NCI-H1694 treated with DMSO at 0.1 percent for 48 hours (cell line): ENCODE data around the gene C1QBP.
"Not testable (repeated sequence)": the region's sequence is repeated elsewhere in the genome, so short reads cannot be mapped to it uniquely, and the experiment has no call there.

Source experiments
- DNase-seq: peaks from one replicate; lab custom pipeline; 2025; lab: John Stamatoyannopoulos, UW

Gene C1QBP, protein sequence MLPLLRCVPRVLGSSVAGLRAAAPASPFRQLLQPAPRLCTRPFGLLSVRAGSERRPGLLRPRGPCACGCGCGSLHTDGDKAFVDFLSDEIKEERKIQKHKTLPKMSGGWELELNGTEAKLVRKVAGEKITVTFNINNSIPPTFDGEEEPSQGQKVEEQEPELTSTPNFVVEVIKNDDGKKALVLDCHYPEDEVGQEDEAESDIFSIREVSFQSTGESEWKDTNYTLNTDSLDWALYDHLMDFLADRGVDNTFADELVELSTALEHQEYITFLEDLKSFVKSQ

DNA sequence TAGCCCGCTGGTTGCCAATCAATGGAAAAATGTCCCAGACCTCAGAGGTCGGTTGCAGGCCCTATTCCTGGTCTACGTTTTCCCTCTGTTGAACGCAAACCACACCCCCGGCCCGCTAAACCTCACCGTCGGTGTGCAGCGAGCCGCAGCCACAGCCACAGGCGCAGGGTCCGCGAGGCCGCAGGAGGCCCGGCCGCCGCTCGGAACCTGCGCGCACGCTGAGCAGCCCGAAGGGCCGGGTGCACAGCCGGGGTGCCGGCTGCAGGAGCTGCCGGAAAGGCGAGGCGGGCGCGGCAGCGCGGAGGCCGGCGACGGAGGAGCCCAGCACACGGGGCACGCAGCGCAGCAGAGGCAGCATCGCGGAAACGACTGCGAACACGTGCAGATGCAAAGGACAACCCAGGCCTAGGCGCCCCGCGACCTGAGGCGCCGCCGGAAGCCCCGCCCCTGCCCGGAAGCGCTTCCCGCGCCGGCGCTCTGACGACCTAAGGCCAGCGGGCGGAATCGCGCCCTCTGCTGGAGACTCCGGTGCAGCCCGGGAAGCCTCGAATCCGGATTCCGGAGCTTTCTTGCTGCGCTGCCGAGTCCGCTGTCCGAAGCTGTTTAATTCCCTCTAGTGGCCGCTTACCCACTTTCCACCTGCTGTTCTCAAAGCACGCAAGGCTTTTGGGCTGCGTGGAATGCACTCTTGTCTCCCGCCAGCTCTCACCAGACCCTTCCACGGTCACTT, at the start of gene C1QBP:
TSS of gene C1QBP (minus strand) at position 440 of the 730 bp plus-strand sequence. CDS start at position 358, 82 bp downstream.
- DNase-seq = peak; percentile 73

GRCh38 chr17:5488752-5489151, 49.8 kb upstream of the C1QBP start:
- DNase-seq = no peak

- DNase-seq = peak; percentile 98
Measured at GRCh38 chr17:5486206-5487124, 47.5 kb upstream of the C1QBP start, which contains the start of gene MIS12. Gene MIS12 (plus strand): TSS chr17:5486566. CDS start chr17:5488863, 2,297 bp downstream.

GRCh38 chr17:5485270-5486205, 46.6 kb upstream of the C1QBP start, which contains the start of gene DERL2:
Gene DERL2 (minus strand): TSS chr17:5486178. CDS start chr17:5486161, 17 bp downstream.
- no peak for DNase-seq

DNA sequence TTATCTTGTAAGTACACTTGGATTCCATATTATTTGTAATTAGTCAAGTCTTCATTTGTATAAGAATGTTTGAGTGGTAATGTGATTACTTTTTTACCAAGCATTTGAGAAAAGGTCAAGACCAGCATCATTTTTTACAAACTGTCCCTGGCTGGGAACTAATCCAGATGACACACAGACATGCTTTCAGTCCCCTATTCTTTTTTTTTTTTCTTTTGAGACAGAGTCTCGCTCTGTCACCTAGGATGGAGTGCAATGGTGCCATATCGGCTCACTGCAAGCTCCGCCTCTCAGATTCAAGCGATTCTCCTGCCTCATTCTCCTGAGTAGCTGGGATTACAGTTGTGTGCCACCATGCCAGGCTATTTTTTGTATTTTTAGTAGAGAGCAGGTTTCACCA, 42.5 kb upstream of the C1QBP start:
- no peak for DNase-seq

DNA sequence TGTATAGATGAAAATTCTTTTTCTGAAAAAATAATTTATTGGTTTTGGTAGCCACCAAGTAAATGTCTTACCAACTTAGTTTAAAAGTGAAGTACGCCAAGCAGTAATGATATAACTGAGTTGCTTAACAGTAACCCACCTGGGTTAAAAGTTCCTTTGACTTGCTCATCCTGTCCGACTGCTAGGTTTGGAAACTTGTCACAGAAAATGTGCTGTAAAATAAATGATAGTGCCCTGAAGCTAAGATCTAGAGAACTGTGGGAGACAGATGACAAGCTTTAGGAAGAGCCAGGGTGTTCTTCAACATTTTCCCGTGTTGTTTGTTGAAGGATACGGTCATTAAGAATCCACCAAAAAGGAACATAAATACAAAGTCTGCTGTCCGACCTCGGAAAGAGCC, 42.0 kb upstream of the C1QBP start:
- no peak for DNase-seq

DNA sequence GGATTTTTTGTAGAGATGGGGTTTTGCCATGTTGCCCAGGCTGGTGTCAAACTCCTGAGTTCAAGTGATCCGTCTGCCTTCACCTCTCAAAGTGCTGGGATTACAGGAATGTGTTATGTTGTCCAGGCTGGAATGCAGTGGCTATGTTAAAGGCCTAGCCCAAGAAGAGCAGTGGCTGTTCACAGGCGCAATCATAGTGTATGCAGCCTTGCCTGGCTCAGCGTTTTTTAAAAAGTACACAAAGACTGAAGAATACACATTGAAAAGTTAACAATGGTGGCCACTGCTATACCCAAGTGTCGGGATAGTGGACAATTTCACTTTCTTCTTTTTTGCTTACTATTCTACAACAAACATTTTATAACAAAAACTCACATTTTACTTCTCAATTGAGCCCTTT, 40.0 kb upstream of the C1QBP start:
- DNase-seq = no peak

GRCh38 chr17:5473906-5474305, 35.0 kb upstream of the C1QBP start:
- no peak for DNase-seq

- DNase-seq = no peak
Measured at GRCh38 chr17:5472511-5472910, 33.6 kb upstream of the C1QBP start.

DNA sequence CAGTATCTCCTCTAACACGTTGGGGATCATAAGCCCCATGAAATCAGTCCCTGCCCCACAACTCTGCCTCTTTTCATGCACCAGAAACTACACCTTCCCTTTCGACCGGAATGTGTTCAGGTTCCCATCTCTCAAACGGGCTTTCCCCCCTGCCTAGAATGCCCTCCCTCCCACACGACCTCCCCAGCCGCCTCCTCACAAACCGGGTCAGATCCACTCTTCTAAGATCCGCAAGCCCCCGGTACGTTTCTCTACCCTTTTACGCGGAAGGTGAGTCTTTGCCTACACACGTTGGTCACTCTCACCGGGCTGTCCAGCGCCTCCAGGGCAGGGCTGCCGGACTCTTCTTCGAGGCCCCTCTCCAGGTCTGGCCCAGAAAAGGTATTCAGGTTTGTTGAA, 29.1 kb upstream of the C1QBP start:
- DNase-seq = no peak

- no peak for DNase-seq
Measured at GRCh38 chr17:5467416-5467815, 28.5 kb upstream of the C1QBP start.

DNA sequence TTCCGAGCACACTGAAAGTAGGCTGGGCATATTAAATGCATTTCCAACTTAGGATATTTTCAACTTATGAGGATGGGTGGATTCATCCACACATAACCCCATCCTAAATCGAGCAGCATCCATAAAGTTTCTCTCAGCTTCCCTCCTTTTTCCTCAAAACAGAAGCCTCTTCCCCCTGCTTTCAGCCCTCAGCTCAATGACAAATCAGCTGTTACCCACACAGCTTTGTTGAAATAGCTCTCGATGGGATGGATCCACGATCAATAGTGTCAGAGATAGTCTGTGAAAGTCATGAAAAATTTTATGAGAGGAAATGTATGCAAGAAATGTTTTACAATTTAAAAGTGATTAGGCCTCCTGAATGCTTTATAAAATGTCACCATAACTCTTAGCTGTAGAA, 27.3 kb upstream of the C1QBP start:
- DNase-seq = no peak

- peak; percentile 1 for DNase-seq
Measured at GRCh38 chr17:5464717-5465507, 26.0 kb upstream of the C1QBP start.

- no peak for DNase-seq
Measured at GRCh38 chr17:5446786-5447185, 7.8 kb upstream of the C1QBP start.

DNA sequence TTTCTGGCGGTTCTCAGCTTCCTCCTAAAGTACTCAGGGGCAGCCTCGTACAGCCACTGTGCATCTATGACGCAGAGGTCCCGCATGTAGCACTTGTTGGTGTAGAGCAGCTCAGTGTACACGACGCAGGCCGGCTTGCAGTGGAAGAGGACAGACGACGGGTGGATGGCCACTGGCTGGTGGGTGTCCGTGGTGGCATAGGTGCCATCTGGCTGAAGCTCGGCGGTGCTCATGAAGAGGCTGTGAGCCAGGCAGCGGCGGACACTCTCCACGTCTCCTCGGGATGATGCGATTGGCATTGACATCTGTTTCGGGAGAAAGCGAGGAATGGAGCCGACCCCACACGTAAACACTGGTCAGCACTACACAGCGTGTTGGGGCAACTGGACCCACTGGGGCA, 5.3 kb upstream of the C1QBP start:
- DNase-seq = no peak

DNA sequence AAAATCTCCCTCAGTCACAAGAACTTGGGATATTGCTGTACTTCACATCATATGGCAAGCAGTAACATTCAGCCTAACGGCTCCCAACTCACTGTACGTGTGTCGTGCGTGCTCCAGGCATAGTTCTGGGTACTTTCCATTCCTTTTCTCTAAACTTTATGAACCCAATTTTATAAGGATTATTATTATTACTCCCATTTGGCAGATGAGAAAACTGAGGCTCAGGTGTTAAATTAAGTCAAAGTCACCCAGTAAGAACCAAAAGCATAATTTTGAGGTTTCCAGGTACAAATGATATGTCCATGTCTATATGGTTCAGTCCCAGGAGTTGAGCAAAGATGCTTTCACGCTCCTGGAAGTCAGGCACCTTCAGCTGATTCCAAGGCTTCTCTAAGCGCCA, 4.8 kb upstream of the C1QBP start:
- no peak for DNase-seq

DNA sequence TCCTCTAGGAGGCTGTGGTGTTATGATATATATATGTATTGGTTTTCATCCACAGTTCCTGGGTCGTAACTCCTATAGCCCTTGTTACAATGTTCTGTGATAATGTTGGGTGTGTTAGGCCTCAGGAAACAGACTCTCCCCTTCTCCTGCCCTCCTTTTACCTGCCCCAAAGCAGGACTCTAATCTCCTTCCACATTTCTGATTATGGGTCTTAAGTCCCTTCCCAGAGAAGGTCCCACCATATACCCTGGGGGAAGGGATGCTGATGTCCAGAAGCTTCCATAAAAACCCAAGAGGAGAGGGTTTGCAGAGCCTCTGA, 450 bp upstream of the C1QBP start:
- no peak for DNase-seq

DNA sequence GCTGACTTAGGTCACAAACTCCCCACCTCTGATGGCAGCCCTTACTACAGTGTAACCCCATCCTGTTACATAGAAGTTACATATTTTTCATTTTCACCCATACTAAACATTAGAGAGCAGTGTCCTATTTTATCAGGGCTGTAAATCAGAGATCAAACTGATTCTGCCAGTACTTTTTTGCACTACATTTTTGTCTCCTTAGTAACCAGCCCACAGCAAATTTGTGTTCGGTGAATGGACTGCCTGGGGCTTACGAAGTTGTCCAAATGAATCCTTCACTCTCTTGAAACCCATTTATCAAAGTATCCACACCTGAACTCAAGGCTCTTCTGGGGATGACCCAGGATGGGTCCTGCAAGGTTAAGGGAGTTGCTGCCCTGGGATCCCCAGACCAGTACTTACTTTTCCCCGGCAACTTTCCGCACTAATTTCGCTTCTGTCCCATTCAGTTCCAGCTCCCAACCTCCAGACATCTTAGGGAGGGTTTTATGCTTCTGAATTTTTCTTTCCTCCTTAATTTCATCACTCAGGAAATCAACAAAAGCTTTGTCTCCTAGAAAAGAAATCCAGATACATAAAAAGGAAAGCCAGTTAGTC, 1.1 kb downstream of the C1QBP start:
- no peak for DNase-seq

DNA sequence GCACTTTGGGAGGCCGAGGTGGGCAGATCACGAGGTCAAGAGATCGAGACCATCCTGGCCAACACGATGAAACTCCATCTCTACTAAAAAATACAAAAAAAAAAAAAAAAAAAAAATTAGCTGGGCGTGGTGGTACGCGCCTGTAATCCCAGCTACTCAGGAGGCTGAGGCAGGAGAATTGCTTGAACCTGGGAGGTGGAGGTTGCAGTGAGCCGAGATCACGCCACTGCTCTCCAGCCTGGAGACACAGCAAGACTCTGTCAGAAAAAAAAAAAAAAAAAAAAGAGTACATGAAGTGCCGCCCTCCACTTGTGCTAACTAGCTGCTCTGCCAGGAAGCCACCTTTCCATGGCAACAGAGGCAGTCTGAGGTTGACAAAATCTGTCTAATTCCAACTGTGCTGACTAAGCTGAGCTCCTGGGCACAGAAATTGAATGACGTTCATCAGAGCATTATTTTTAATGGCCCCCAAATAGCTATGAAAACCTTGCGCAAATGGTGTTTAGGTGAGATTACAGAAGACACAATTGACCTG, 3.1 kb downstream of the C1QBP start:
- not testable (repeated sequence) for DNase-seq

GRCh38 chr17:5434984-5435383, 4.0 kb downstream of the C1QBP start:
- no peak for DNase-seq
